Endodermal cell (in vitro differentiated cells): Measurements from ENCODE around the gene ZSCAN10. TPM values are rescaled to one million over a fixed set of nuclear protein-coding genes. Genes with fewer than 3 reads are reported as not detected.

ENCODE experiments used
- DNase-seq: peaks from one replicate; pipeline ENCODE4 v3.0.0-alpha.2; 2017
- H3K27ac ChIP-seq: 2 replicates; pipeline ENCODE4 v1.5.1; 2013; ENCODE audit warnings: mild to moderate bottlenecking, low read depth, low read length, moderate library complexity
- H3K27me3 ChIP-seq: 2 replicates; pipeline ENCODE4 v1.6.1; 2013; ENCODE audit warnings: mild to moderate bottlenecking, low read length, moderate library complexity; ENCODE audit not compliant: insufficient read depth, control insufficient read depth, poor library complexity, severe bottlenecking
- H3K36me3 ChIP-seq: 2 replicates; pipeline ENCODE4 v1.7.0; 2013; ENCODE audit warnings: mild to moderate bottlenecking, low read length, moderate library complexity; ENCODE audit not compliant: control insufficient read depth, insufficient read depth
- H3K4me1 ChIP-seq: one replicate; pipeline ENCODE4 v1.7.0; 2013; ENCODE audit warnings: low read length; ENCODE audit not compliant: control insufficient read depth, insufficient read depth
- H3K4me3 ChIP-seq: 2 replicates; pipeline ENCODE4 v1.5.1; 2013; ENCODE audit warnings: mild to moderate bottlenecking, low read length, moderate library complexity
- H3K9ac ChIP-seq: 2 replicates; pipeline ENCODE4 v1.6.1; 2013; ENCODE audit warnings: mild to moderate bottlenecking, low read length, moderate library complexity; ENCODE audit not compliant: poor library complexity, severe bottlenecking; ENCODE audit errors: extremely low read depth
- H3K9me3 ChIP-seq: 2 replicates; pipeline ENCODE4 v1.6.1; 2013; ENCODE audit warnings: mild to moderate bottlenecking, low read length, moderate library complexity; ENCODE audit not compliant: control insufficient read depth
- H3K27ac Mint-ChIP-seq: 2 replicates; pipeline ENCODE4 v1.8.0; 2020; ENCODE audit warnings: mixed read lengths
- H3K27me3 Mint-ChIP-seq: 2 replicates; pipeline ENCODE4 v1.8.0; 2021; ENCODE audit warnings: mild to moderate bottlenecking, mixed read lengths; ENCODE audit not compliant: insufficient read depth
- H3K36me3 Mint-ChIP-seq: 2 replicates; pipeline ENCODE4 v1.8.0; 2020; ENCODE audit warnings: low read depth, mixed read lengths
- H3K4me1 Mint-ChIP-seq: 2 replicates; pipeline ENCODE4 v1.8.0; 2020; ENCODE audit warnings: mixed read lengths
- H3K4me3 Mint-ChIP-seq: 2 replicates; pipeline ENCODE4 v1.8.0; 2020; ENCODE audit warnings: mild to moderate bottlenecking, moderate library complexity, mixed read lengths
- H3K9me3 Mint-ChIP-seq: 2 replicates; pipeline ENCODE4 v1.8.0; 2020; ENCODE audit warnings: mild to moderate bottlenecking, mixed read lengths
- WGBS, 2 experiments: methylation state at CpG; one replicate each; pipeline versions ENCODE4 v1.1.5 to v1.1.7; 2013; ENCODE audit warnings: missing lambda C conversion rate in 2 of 2, mixed read lengths in 1 of 2; ENCODE audit not compliant: insufficient coverage in 1 of 2, insufficient read length in 1 of 2; 5-methylcytosine and 5-hydroxymethylcytosine counted together
- total RNA-seq, 2 donors: library from RNA; stranded (reverse); fragmentation: NEBNext Ultra II Directional in 1 of 2; extraction: Animal tissue kit (Norgen Biotek cat#: 25700) in 1 of 2; gene quantifications; 2 replicates in 1 of 2; 3 replicates in 1 of 2; pipeline ENCODE4 v1.2.1, GENCODE V29; 2021
- TF ChIP-seq, protein P1 (sequence below): fragments of 200-600 bp; sonication (generic); conservative IDR thresholded peaks from 2 replicates; pipeline ENCODE4 v1.5.0; 2021; ENCODE audit warnings: antibody characterized with exemption, mild to moderate bottlenecking

The ZSCAN10 gene
- total RNA-seq, 2 donors from 2014 or later: 36.6 to 70.0 TPM

DNA sequence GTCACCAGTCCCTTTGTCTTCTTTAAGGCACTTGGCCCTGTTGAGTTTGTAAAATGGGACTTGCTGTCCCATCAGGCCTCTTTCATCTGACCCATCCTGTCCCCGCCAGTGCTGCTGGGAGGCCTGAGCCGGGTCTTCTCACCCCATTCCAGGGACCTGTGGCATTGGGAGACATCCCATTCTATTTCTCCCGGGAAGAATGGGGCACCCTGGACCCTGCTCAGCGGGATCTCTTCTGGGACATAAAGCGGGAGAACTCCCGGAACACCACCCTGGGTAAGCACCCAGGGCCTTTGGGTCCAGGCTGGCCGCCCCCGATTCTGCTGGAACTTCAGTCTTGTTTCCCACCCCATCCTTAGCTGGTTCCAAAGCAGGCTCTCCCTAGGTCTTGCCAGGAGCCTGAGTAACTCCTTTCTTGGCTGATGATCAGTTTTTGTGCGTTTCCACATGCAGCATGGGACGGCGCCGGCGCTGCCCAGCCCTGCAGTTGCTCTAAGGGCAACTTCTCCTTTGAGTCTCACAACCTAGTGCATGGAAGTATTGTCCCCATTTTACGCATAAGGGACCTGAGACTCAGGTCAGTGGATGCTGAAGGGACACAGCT, 39.8 kb upstream of the ZSCAN10 start:
- TF ChIP-seq, protein P1, sequence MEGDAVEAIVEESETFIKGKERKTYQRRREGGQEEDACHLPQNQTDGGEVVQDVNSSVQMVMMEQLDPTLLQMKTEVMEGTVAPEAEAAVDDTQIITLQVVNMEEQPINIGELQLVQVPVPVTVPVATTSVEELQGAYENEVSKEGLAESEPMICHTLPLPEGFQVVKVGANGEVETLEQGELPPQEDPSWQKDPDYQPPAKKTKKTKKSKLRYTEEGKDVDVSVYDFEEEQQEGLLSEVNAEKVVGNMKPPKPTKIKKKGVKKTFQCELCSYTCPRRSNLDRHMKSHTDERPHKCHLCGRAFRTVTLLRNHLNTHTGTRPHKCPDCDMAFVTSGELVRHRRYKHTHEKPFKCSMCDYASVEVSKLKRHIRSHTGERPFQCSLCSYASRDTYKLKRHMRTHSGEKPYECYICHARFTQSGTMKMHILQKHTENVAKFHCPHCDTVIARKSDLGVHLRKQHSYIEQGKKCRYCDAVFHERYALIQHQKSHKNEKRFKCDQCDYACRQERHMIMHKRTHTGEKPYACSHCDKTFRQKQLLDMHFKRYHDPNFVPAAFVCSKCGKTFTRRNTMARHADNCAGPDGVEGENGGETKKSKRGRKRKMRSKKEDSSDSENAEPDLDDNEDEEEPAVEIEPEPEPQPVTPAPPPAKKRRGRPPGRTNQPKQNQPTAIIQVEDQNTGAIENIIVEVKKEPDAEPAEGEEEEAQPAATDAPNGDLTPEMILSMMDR: no peak
- Mint-ChIP-seq H3K36me3 (peaks cover 14% of the 10 kb centered on the region), H3K27me3 (no peaks in the 10 kb centered on the region), H3K27ac (no peak overlapping the region), H3K9me3 (no peaks in the 10 kb centered on the region), H3K4me1 (peaks cover 5% of the 10 kb centered on the region), H3K4me3 (no peak overlapping the region)
- Histone ChIP-seq H3K4me3 (no peak overlapping the region), H3K36me3 (no peaks in the 10 kb centered on the region), H3K4me1 (no peaks in the 10 kb centered on the region), H3K27me3 (no peaks in the 10 kb centered on the region), H3K27ac (no peak overlapping the region), H3K9me3 (no peaks in the 10 kb centered on the region), H3K9ac (no peak overlapping the region)
- WGBS, 2 experiments: 90 to 95% methylated on average over 9 to 14 of the region's 14 CpGs
- no peak for DNase-seq

DNA sequence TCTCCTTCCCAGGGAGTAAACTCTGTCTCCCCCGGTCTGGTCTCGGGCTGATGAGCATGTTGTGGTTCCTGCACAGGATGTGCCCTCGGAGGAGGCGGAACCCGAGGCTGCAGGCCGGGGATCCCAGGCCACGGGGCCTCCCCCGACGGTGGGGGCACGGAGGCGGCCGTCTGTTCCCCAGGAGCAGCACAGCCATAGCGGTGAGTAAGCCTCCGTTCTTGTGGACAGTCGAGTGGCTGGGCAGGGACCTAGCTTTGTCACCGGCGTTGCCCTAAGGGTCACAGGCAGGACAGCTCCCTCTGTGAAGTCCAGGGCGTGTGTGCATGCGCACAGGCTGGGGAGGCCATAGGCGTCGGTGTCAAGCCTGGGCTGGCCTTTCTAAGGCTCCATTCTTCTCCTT, 39.2 kb upstream of the ZSCAN10 start:
- DNase-seq: no peak
- Mint-ChIP-seq H3K4me1 (peaks cover 8% of the 10 kb centered on the region), H3K27me3 (no peaks in the 10 kb centered on the region), H3K4me3 (no peak overlapping the region), H3K9me3 (no peaks in the 10 kb centered on the region), H3K36me3 (peaks cover 14% of the 10 kb centered on the region), H3K27ac (no peak overlapping the region)
- no peaks in the 10 kb centered on the region for H3K9me3 ChIP-seq
- no peak overlapping the region for H3K27ac ChIP-seq
- no peak overlapping the region for H3K9ac ChIP-seq
- TF ChIP-seq, protein P1: no peak
- H3K36me3 ChIP-seq: no peaks in the 10 kb centered on the region
- H3K27me3 ChIP-seq: no peaks in the 10 kb centered on the region
- no peaks in the 10 kb centered on the region for H3K4me1 ChIP-seq
- H3K4me3 ChIP-seq: no peak overlapping the region
- WGBS, 2 experiments: 92 to 95% methylated on average over 17 to 21 of the region's 21 CpGs

DNA sequence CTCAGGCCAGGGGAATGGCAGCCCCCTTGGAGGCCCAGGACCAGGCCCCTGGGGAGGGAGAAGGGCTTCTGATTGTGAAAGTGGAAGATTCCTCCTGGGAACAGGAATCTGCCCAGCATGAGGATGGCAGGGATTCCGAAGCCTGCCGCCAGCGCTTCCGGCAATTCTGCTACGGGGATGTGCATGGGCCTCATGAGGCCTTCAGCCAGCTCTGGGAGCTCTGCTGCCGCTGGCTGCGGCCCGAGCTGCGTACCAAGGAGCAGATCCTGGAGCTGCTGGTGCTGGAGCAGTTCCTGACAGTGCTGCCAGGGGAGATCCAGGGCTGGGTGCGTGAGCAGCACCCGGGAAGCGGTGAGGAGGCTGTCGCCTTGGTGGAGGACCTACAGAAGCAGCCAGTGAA, 38.2 kb upstream of the ZSCAN10 start:
- 93 to 94% methylated on average over 7 to 13 of the region's 13 CpGs for WGBS, 2 experiments
- H3K27me3 ChIP-seq: no peaks in the 10 kb centered on the region
- no peak for DNase-seq
- no peaks in the 10 kb centered on the region for H3K9me3 Mint-ChIP-seq
- TF ChIP-seq, protein P1: no peak
- H3K36me3 ChIP-seq: peaks cover 5% of the 10 kb centered on the region
- H3K36me3 Mint-ChIP-seq: peaks cover 12% of the 10 kb centered on the region
- H3K27ac ChIP-seq: no peak overlapping the region
- no peak overlapping the region for H3K4me3 Mint-ChIP-seq
- peaks cover 8% of the 10 kb centered on the region for H3K4me1 Mint-ChIP-seq
- H3K9me3 ChIP-seq: no peaks in the 10 kb centered on the region
- H3K4me3 ChIP-seq: no peak overlapping the region
- no peak overlapping the region for H3K9ac ChIP-seq
- H3K4me1 ChIP-seq: no peaks in the 10 kb centered on the region
- no peaks in the 10 kb centered on the region for H3K27me3 Mint-ChIP-seq
- H3K27ac Mint-ChIP-seq: no peak overlapping the region
